H1 (cell line): ENCODE data around the gene COL21A1. TPM values are rescaled to one million over a fixed set of nuclear protein-coding genes. Genes with fewer than 3 reads are reported as not detected.

Source experiments
- CBX5 ChIP-seq: fragments of 300-800, 300-1000 bp; sonication (generic); IDR thresholded peaks from 2 replicates; pipeline ENCODE4 v1.7.1; 2016; ENCODE audit warnings: antibody characterized with exemption, low read length, low read depth
- SAP30 ChIP-seq: fragments of 300-600 bp; sonication (generic); IDR thresholded peaks from 2 replicates; pipeline ENCODE4 v1.7.1; 2012; ENCODE audit warnings: low read length, moderate library complexity, mild to moderate bottlenecking, inconsistent platforms; ENCODE audit not compliant: insufficient read depth, insufficient replicate concordance
- polyA plus RNA-seq, 7 experiments: library from polyadenylated mRNA; depleted of rRNA in 3 of 7; stranded (reverse) in 5 of 7; unstranded in 2 of 7; fragments of >200 nt in 5 of 7; fragments of 200-250 nt in 2 of 7; gene quantifications; 1 replicate in 5 of 7; 2 replicates in 1 of 7; 4 replicates in 1 of 7; pipeline versions ENCODE4 v1.2.1 to v1.2.3, GENCODE V29; 2011 to 2013; ENCODE audit warnings: missing spikeins in 2 of 7, mixed read lengths in 2 of 7
- total RNA-seq: library from RNA; stranded (reverse); fragmentation: NEBNext Ultra II Directional; extraction: Animal tissue kit (Norgen Biotek cat#: 25700); gene quantifications from 2 replicates; pipeline ENCODE4 v1.2.1, GENCODE V29; 2021
- TF ChIP-seq, protein P1 (sequence below): IDR thresholded peaks from 2 replicates; pipeline ENCODE4 v1.6.1; 2012; ENCODE audit warnings: low read length, inconsistent platforms

The COL21A1 gene
- total and polyA plus RNA-seq, 2 of the 8 experiments (the other 6 are each of a cell fraction or from before 2014, with no cell fraction given), result 1.6 to 3.4 TPM

DNA sequence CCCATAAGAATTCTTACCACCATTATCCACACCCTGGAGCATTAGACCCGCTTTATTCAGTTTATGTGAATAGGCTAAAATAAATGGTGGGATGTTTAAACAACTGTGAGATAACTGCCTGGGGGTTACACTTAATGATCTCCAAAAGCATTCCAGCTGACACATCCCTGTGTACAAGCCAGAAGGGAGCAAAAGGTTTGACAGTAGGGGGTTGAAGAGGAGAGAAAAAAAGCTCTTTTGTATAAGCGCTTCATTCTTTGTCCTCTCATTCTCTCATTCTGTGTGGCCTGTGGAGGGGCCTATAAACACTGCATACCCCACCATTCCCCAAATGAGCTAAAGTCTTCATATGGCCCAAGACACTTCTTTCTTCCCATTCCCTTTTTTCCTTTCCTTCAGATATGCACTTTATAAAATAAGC, 30.8 kb upstream of the COL21A1 start (continued):
- TF ChIP-seq, protein P1, sequence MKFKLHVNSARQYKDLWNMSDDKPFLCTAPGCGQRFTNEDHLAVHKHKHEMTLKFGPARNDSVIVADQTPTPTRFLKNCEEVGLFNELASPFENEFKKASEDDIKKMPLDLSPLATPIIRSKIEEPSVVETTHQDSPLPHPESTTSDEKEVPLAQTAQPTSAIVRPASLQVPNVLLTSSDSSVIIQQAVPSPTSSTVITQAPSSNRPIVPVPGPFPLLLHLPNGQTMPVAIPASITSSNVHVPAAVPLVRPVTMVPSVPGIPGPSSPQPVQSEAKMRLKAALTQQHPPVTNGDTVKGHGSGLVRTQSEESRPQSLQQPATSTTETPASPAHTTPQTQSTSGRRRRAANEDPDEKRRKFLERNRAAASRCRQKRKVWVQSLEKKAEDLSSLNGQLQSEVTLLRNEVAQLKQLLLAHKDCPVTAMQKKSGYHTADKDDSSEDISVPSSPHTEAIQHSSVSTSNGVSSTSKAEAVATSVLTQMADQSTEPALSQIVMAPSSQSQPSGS, result no peak
- TF ChIP-seq CBX5, result no peak
- TF ChIP-seq SAP30, result no peak
